Liver (tissue), 9 donors: ENCODE data around the gene EXOC8. TPM values are rescaled to one million over a fixed set of nuclear protein-coding genes. Genes with fewer than 3 reads are reported as not detected.

Experiments used
- DNase-seq: peaks from one replicate; pipeline ENCODE4 v3.0.0-alpha.2; 2017; ENCODE audit warnings: low spot score
- H3K27ac ChIP-seq, 2 donors: one replicate each; pipeline ENCODE4 v1.7.0; 2013; ENCODE audit warnings: inconsistent platforms in 2 of 2, low read length in 2 of 2, control low read depth in 1 of 2, low read depth in 1 of 2, mild to moderate bottlenecking in 1 of 2
- H3K27me3 ChIP-seq, 4 donors: one replicate each; pipeline versions ENCODE4 v1.6.1 to v1.7.0; 2013; ENCODE audit warnings: low read length in 3 of 4, inconsistent platforms in 1 of 4, mild to moderate bottlenecking in 1 of 4, moderate library complexity in 1 of 4; ENCODE audit not compliant: control insufficient read depth in 4 of 4, insufficient read depth in 4 of 4
- H3K36me3 ChIP-seq, 4 donors: one replicate each; pipeline versions ENCODE4 v1.6.1 to v1.7.0; 2013; ENCODE audit warnings: low read length in 3 of 4, mild to moderate bottlenecking in 3 of 4, low read depth in 1 of 4, moderate library complexity in 1 of 4; ENCODE audit not compliant: control insufficient read depth in 4 of 4, insufficient read depth in 3 of 4
- H3K4me1 ChIP-seq, 4 donors: one replicate each; pipeline versions ENCODE4 v1.6.1 to v1.7.0; 2013; ENCODE audit warnings: low read length in 3 of 4, mild to moderate bottlenecking in 3 of 4, moderate library complexity in 1 of 4; ENCODE audit not compliant: control insufficient read depth in 4 of 4, insufficient read depth in 4 of 4
- H3K4me3 ChIP-seq, 3 donors: one replicate each; pipeline versions ENCODE4 v1.6.1 to v1.7.0; 2013; ENCODE audit warnings: low read length in 3 of 3, control low read depth in 1 of 3, low read depth in 1 of 3, mild to moderate bottlenecking in 1 of 3
- H3K9ac ChIP-seq, 2 donors: one replicate each; pipeline ENCODE4 v1.7.0; 2013; ENCODE audit warnings: low read length in 2 of 2, mild to moderate bottlenecking in 2 of 2, moderate library complexity in 2 of 2, control low read depth in 1 of 2, low read depth in 1 of 2
- H3K9me3 ChIP-seq, 4 donors: one replicate each; pipeline versions ENCODE4 v1.6.1 to v1.7.0; 2013; ENCODE audit warnings: low read length in 3 of 4; ENCODE audit not compliant: control insufficient read depth in 4 of 4
- ATF3 ChIP-seq: IDR thresholded peaks from 2 replicates; pipeline ENCODE4 v1.6.1; 2016; ENCODE audit warnings: antibody characterized with exemption
- CTCF ChIP-seq: fragments of 150-350 bp; IDR thresholded peaks from 2 replicates; pipeline ENCODE4 v1.5.1; 2017; ENCODE audit warnings: improper control_type of control experiment, low read depth, low read length; ENCODE audit not compliant: missing input control
- EGR1 ChIP-seq, 2 donors: IDR thresholded peaks; 2 replicates each; pipeline ENCODE4 v1.6.1; 2016 to 2018; ENCODE audit warnings: antibody characterized with exemption in 2 of 2, low read depth in 2 of 2
- FOXA1 ChIP-seq: IDR thresholded peaks from 2 replicates; pipeline ENCODE4 v1.6.1; 2016; ENCODE audit warnings: antibody characterized with exemption
- FOXA2 ChIP-seq: IDR thresholded peaks from 2 replicates; pipeline ENCODE4 v1.6.1; 2016; ENCODE audit warnings: antibody characterized with exemption
- GABPA ChIP-seq, 2 donors: IDR thresholded peaks in 1 of 2; conservative IDR thresholded peaks in 1 of 2; 2 replicates each; pipeline ENCODE4 v1.6.1; 2016; ENCODE audit warnings: antibody characterized with exemption in 2 of 2, mild to moderate bottlenecking in 1 of 2, moderate library complexity in 1 of 2
- HNF4A ChIP-seq, 2 donors: conservative IDR thresholded peaks; 2 replicates each; pipeline ENCODE4 v1.6.1; 2016; ENCODE audit warnings: antibody characterized with exemption in 2 of 2, mild to moderate bottlenecking in 2 of 2
- HNF4G ChIP-seq: IDR thresholded peaks from 2 replicates; pipeline ENCODE4 v1.6.1; 2016; ENCODE audit warnings: antibody characterized with exemption
- JUND ChIP-seq, 2 donors: IDR thresholded peaks; 2 replicates each; pipeline ENCODE4 v1.6.1; 2016; ENCODE audit warnings: antibody characterized with exemption in 2 of 2
- MAX ChIP-seq: IDR thresholded peaks from 2 replicates; pipeline ENCODE4 v1.6.1; 2016; ENCODE audit warnings: antibody characterized with exemption
- NR2F2 ChIP-seq: IDR thresholded peaks from 2 replicates; pipeline ENCODE4 v1.6.1; 2016; ENCODE audit warnings: antibody characterized with exemption
- RAD21 ChIP-seq, 2 donors: IDR thresholded peaks; 2 replicates each; pipeline ENCODE4 v1.6.1; 2016; ENCODE audit warnings: antibody characterized with exemption in 2 of 2, mild to moderate bottlenecking in 2 of 2
- REST ChIP-seq: IDR thresholded peaks from 2 replicates; pipeline ENCODE4 v1.6.1; 2016; ENCODE audit warnings: antibody characterized with exemption, mild to moderate bottlenecking
- RXRA ChIP-seq, 2 donors: IDR thresholded peaks; 2 replicates each; pipeline ENCODE4 v1.6.1; 2017 to 2018; ENCODE audit warnings: antibody characterized with exemption in 2 of 2, mild to moderate bottlenecking in 1 of 2
- SP1 ChIP-seq: IDR thresholded peaks from 2 replicates; pipeline ENCODE4 v1.6.1; 2018; ENCODE audit warnings: antibody characterized with exemption, mild to moderate bottlenecking
- TAF1 ChIP-seq: conservative IDR thresholded peaks from 2 replicates; pipeline ENCODE4 v1.6.1; 2016; ENCODE audit warnings: antibody characterized with exemption, mild to moderate bottlenecking
- YY1 ChIP-seq: IDR thresholded peaks from 2 replicates; pipeline ENCODE4 v1.6.1; 2016; ENCODE audit warnings: antibody characterized with exemption, mild to moderate bottlenecking
- ZBTB33 ChIP-seq: IDR thresholded peaks from 2 replicates; pipeline ENCODE4 v1.6.1; 2016; ENCODE audit warnings: antibody characterized with exemption
- WGBS: extraction: QIAGEN DNeasy Blood & Tissue Kit; methylation state at CpG from one replicate; pipeline ENCODE4 v1.1.7; 2013; 5-methylcytosine and 5-hydroxymethylcytosine counted together
- polyA plus RNA-seq, 2 donors: library from polyadenylated mRNA; stranded (reverse) in 1 of 2; unstranded in 1 of 2; fragments of 200-250 nt in 1 of 2; fragments of >200 nt in 1 of 2; fragmentation: Nextera tagmentation in 1 of 2; extraction: Ambion mirVana in 1 of 2; gene quantifications; one replicate each; pipeline versions ENCODE4 v1.2.1 to v1.2.3, GENCODE V29; 2013 to 2015
- total RNA-seq, 2 donors: library from RNA; depleted of rRNA; stranded (reverse); fragments of >200 nt; gene quantifications; one replicate each; pipeline ENCODE4 v1.2.3, GENCODE V29; 2014
- donor health status: healthy.
- donor health status: healthy.
- donor health status: healthy.
- donor health status: healthy.
- donor health status: healthy.

Gene EXOC8
- total and polyA plus RNA-seq, 4 donors, result 1.6 to 13.4 (median 7.5) TPM

- no peak for DNase-seq
Measured at GRCh38 chr1:231329483-231329882, 8.2 kb downstream of the EXOC8 start.

More at GRCh38 chr1:231329483-231329882, 8.2 kb downstream of the EXOC8 start:
- no peak overlapping the region for H3K4me3 ChIP-seq
- H3K27ac ChIP-seq, result no peak overlapping the region
- no peak overlapping the region for H3K9ac ChIP-seq
- H3K27me3 ChIP-seq, result no peaks in the 10 kb centered on the region
- WGBS, result 94% methylated on average over 7 of the region's 7 CpGs
- no peak for TF ChIP-seq HNF4A (conservative IDR thresholded peaks at IDR 0.05)
- TF ChIP-seq FOXA2, result no peak
- TF ChIP-seq GABPA (IDR thresholded peaks at IDR 0.05 in 1 of 2, conservative IDR thresholded peaks at IDR 0.05 in 1 of 2), result no peak
- TF ChIP-seq JUND (IDR thresholded peaks at IDR 0.05), result no peak
- no peak for TF ChIP-seq ZBTB33
- TF ChIP-seq ATF3, result no peak
- no peak for TF ChIP-seq RXRA (IDR thresholded peaks at IDR 0.05)
- no peak for TF ChIP-seq HNF4G
- TF ChIP-seq CTCF, result no peak
- TF ChIP-seq REST, result no peak
- no peak for TF ChIP-seq TAF1
- TF ChIP-seq FOXA1, result no peak
- no peak for TF ChIP-seq YY1
- TF ChIP-seq EGR1 (IDR thresholded peaks at IDR 0.05; ENCODE audit: low read depth in 2 of 2), result no peak
- no peak for TF ChIP-seq NR2F2
- no peak for TF ChIP-seq RAD21 (IDR thresholded peaks at IDR 0.05)
- no peak for TF ChIP-seq MAX
- TF ChIP-seq SP1, result no peak
- peaks cover 0 to 2% (median 0%) of the 10 kb centered on the region in 4 donors for H3K36me3 ChIP-seq
- peaks cover 1 to 23% (median 20%) of the 10 kb centered on the region in 4 donors for H3K4me1 ChIP-seq
- no peaks in the 10 kb centered on the region for H3K9me3 ChIP-seq
